HuH-7 (cell line): ENCODE data around the gene HDAC6.

Source experiments
- DNase-seq: peaks from one replicate; pipeline ENCODE4 v3.0.0; 2011; ENCODE audit warnings: low spot score

HDAC6 gene

GRCh38 chrX:48801280-48802088, at the start of gene HDAC6:
HDAC6 (plus strand) TSS chrX:48802067; CDS start chrX:48802693, 626 bp downstream.
- peak; percentile 82 for DNase-seq

GRCh38 chrX:48752498-48752897, 49.4 kb upstream of the HDAC6 start:
- DNase-seq = no peak

GRCh38 chrX:48753708-48754228, 48.1 kb upstream of the HDAC6 start:
- DNase-seq = no peak

GRCh38 chrX:48754238-48754637, 47.6 kb upstream of the HDAC6 start:
- DNase-seq = peak; percentile 31

GRCh38 chrX:48761674-48762471, 40.0 kb upstream of the HDAC6 start, which contains the start of gene GLOD5:
GLOD5 (plus strand) TSS chrX:48761747; CDS start chrX:48761791, 44 bp downstream.
- DNase-seq = peak; percentile 41

- DNase-seq = no peak
These were observed 32.6 kb upstream of the HDAC6 start for GRCh38 chrX:48769230-48769629.

- DNase-seq = no peak
These were observed 31.6 kb upstream of the HDAC6 start for GRCh38 chrX:48770296-48770695.

GRCh38 chrX:48772602-48773001, 29.3 kb upstream of the HDAC6 start:
- DNase-seq = no peak

- DNase-seq = no peak
These were observed 24.9 kb upstream of the HDAC6 start for GRCh38 chrX:48776818-48777439.

GRCh38 chrX:48779399-48779798, 22.5 kb upstream of the HDAC6 start:
- no peak for DNase-seq

GRCh38 chrX:48781705-48782104, 20.2 kb upstream of the HDAC6 start:
- no peak for DNase-seq

- no peak for DNase-seq
These were observed 19.7 kb upstream of the HDAC6 start for GRCh38 chrX:48782216-48782615.

GRCh38 chrX:48782795-48783194, 19.1 kb upstream of the HDAC6 start:
- no peak for DNase-seq

GRCh38 chrX:48784726-48785125, 17.1 kb upstream of the HDAC6 start:
- no peak for DNase-seq

- DNase-seq = no peak
These were observed 16.7 kb upstream of the HDAC6 start for GRCh38 chrX:48785186-48785539.

- DNase-seq = no peak
These were observed 16.2 kb upstream of the HDAC6 start for GRCh38 chrX:48785540-48786214.

GRCh38 chrX:48786341-48786800, 15.5 kb upstream of the HDAC6 start, which contains the start of gene GATA1:
GATA1 (plus strand) TSS chrX:48786590; CDS start chrX:48791110, 4,520 bp downstream.
- DNase-seq = no peak

- no peak for DNase-seq
These were observed 14.9 kb upstream of the HDAC6 start for GRCh38 chrX:48786825-48787504.

- DNase-seq = no peak
These were observed 14.1 kb upstream of the HDAC6 start for GRCh38 chrX:48787505-48788443.
